MM.1S (cell line): ENCODE data around the gene ANKRD12.

Source experiments
- DNase-seq: peaks from one replicate; pipeline ENCODE4 v3.0.0-alpha.2; 2015
- H2AFZ ChIP-seq: fragments of 300-600 bp; sonication (generic); 2 replicates; pipeline ENCODE4 v1.6.0; 2016; ENCODE audit warnings: antibody characterized with exemption, low read length
- H3F3A ChIP-seq: fragments of 300-600 bp; sonication (generic); 2 replicates; pipeline ENCODE4 v1.6.1; 2016; ENCODE audit warnings: mild to moderate bottlenecking, antibody characterized with exemption, low read length, moderate library complexity, mixed read lengths; ENCODE audit not compliant: insufficient read depth
- H3K27ac ChIP-seq: fragments of 300-600 bp; sonication (generic); 2 replicates; pipeline ENCODE4 v1.5.1; 2016; ENCODE audit warnings: mild to moderate bottlenecking, low read length
- H3K27me3 ChIP-seq: fragments of 300-600 bp; sonication (generic); replicated peaks from 2 replicates; pipeline ENCODE4 v1.6.0; 2016; ENCODE audit warnings: low read length; ENCODE audit not compliant: insufficient read depth
- H3K36me3 ChIP-seq: fragments of 300-600 bp; sonication (generic); replicated peaks from 2 replicates; pipeline ENCODE4 v1.6.1; 2016; ENCODE audit warnings: mild to moderate bottlenecking, low read length, mixed read lengths; ENCODE audit not compliant: insufficient read depth
- H3K4me1 ChIP-seq: fragments of 300-600 bp; sonication (generic); 2 replicates; pipeline ENCODE4 v1.6.1; 2016; ENCODE audit warnings: low read length, mixed read lengths
- H3K4me2 ChIP-seq: fragments of 300-600 bp; sonication (generic); 2 replicates; pipeline ENCODE4 v1.6.0; 2016; ENCODE audit warnings: low read depth, low read length
- H3K4me3 ChIP-seq: fragments of 300-600 bp; sonication (generic); 2 replicates; pipeline ENCODE4 v1.5.1; 2016; ENCODE audit warnings: low read length, mixed read lengths
- H3K79me2 ChIP-seq: fragments of 300-600 bp; sonication (generic); 2 replicates; pipeline ENCODE4 v1.6.1; 2016; ENCODE audit warnings: mixed run types, low read length, mixed read lengths
- H3K9ac ChIP-seq: fragments of 300-600 bp; sonication (generic); 2 replicates; pipeline ENCODE4 v1.6.1; 2016; ENCODE audit warnings: low read length, mixed read lengths
- H3K9me2 ChIP-seq: fragments of 300-600 bp; sonication (generic); replicated peaks from 2 replicates; pipeline ENCODE4 v1.6.1; 2016; ENCODE audit warnings: mild to moderate bottlenecking, low read length, mixed read lengths; ENCODE audit not compliant: insufficient read depth
- H3K9me3 ChIP-seq: fragments of 300-600 bp; sonication (generic); replicated peaks from 2 replicates; pipeline ENCODE4 v1.6.1; 2016; ENCODE audit warnings: mild to moderate bottlenecking, low read length, mixed read lengths; ENCODE audit not compliant: insufficient read depth
- H4K20me1 ChIP-seq: fragments of 300-600 bp; sonication (generic); 2 replicates; pipeline ENCODE4 v1.6.1; 2016; ENCODE audit warnings: mild to moderate bottlenecking, low read length, moderate library complexity, mixed read lengths; ENCODE audit not compliant: insufficient read depth
- EZH2 ChIP-seq: fragments of 300-600 bp; sonication (generic); optimal IDR thresholded peaks from 2 replicates; pipeline ENCODE3; 2017; ENCODE audit warnings: low read depth, mild to moderate bottlenecking, antibody characterized with exemption, low read length, mixed read lengths
- EZH2phosphoT487 ChIP-seq: fragments of 300-600 bp; sonication (generic); IDR thresholded peaks from 2 replicates; pipeline ENCODE4 v1.6.1; 2018; ENCODE audit warnings: antibody characterized with exemption, low read length
- TF ChIP-seq, protein P1 (sequence below): fragments of 300-600 bp; sonication (generic); IDR thresholded peaks from 2 replicates; pipeline ENCODE4 v1.5.1; 2016; ENCODE audit warnings: antibody characterized with exemption, low read length, mixed read lengths

ANKRD12 gene

GRCh38 chr18:9210966-9211365, 74.4 kb downstream of the ANKRD12 start:
- TF ChIP-seq EZH2phosphoT487 (no peak), EZH2 (no peak)
- TF ChIP-seq, protein P1, sequence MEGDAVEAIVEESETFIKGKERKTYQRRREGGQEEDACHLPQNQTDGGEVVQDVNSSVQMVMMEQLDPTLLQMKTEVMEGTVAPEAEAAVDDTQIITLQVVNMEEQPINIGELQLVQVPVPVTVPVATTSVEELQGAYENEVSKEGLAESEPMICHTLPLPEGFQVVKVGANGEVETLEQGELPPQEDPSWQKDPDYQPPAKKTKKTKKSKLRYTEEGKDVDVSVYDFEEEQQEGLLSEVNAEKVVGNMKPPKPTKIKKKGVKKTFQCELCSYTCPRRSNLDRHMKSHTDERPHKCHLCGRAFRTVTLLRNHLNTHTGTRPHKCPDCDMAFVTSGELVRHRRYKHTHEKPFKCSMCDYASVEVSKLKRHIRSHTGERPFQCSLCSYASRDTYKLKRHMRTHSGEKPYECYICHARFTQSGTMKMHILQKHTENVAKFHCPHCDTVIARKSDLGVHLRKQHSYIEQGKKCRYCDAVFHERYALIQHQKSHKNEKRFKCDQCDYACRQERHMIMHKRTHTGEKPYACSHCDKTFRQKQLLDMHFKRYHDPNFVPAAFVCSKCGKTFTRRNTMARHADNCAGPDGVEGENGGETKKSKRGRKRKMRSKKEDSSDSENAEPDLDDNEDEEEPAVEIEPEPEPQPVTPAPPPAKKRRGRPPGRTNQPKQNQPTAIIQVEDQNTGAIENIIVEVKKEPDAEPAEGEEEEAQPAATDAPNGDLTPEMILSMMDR, result no peak

GRCh38 chr18:9211955-9212354, 75.4 kb downstream of the ANKRD12 start:
- Histone ChIP-seq H3K9ac (no peak overlapping the region), H3K79me2 (peaks cover 100% of the 10 kb centered on the region), H3K36me3 (peaks cover 39% of the 10 kb centered on the region), H3K27ac (no peak overlapping the region), H4K20me1 (peaks cover 28% of the 10 kb centered on the region), H2AFZ (no peak overlapping the region), H3K4me3 (no peak overlapping the region), H3K27me3 (no peaks in the 10 kb centered on the region), H3F3A (peaks cover 74% of the 10 kb centered on the region), H3K4me1 (peaks cover 25% of the 10 kb centered on the region), H3K4me2 (no peak overlapping the region), H3K9me3 (no peaks in the 10 kb centered on the region), H3K9me2 (no peaks in the 10 kb centered on the region)
- DNase-seq, result no peak
- TF ChIP-seq, protein P1, result no peak
- TF ChIP-seq EZH2 (no peak), EZH2phosphoT487 (no peak)

More at GRCh38 chr18:9210966-9211365, 74.4 kb downstream of the ANKRD12 start:
- Histone ChIP-seq H2AFZ (no peak overlapping the region), H3K27me3 (no peaks in the 10 kb centered on the region), H3K4me2 (no peak overlapping the region), H3K27ac (no peak overlapping the region), H3K79me2 (peaks cover 100% of the 10 kb centered on the region), H3F3A (peaks cover 68% of the 10 kb centered on the region), H3K9me2 (no peaks in the 10 kb centered on the region), H3K4me3 (no peak overlapping the region), H3K9ac (no peak overlapping the region), H3K4me1 (peaks cover 25% of the 10 kb centered on the region), H3K9me3 (no peaks in the 10 kb centered on the region), H3K36me3 (peaks cover 29% of the 10 kb centered on the region), H4K20me1 (peaks cover 30% of the 10 kb centered on the region)
- no peak for DNase-seq

GRCh38 chr18:9215221-9215933, 78.8 kb downstream of the ANKRD12 start:
- H3K9me2 ChIP-seq, result no peaks in the 10 kb centered on the region
- TF ChIP-seq, protein P1, result no peak
- TF ChIP-seq EZH2phosphoT487 (no peak), EZH2 (no peak)
- H3K79me2 ChIP-seq, result peaks cover 100% of the 10 kb centered on the region
- H3K4me3 ChIP-seq, result no peak overlapping the region
- no peaks in the 10 kb centered on the region for H3K27me3 ChIP-seq
- peaks cover 67% of the 10 kb centered on the region for H3F3A ChIP-seq
- no peaks in the 10 kb centered on the region for H3K9me3 ChIP-seq
- H2AFZ ChIP-seq, result no peak overlapping the region
- DNase-seq, result no peak
- peaks cover 36% of the 10 kb centered on the region for H4K20me1 ChIP-seq
- H3K4me2 ChIP-seq, result no peak overlapping the region
- no peak overlapping the region for H3K27ac ChIP-seq
- 0 out of 2 replicates have a peak, but pooled peaks cover 7% of the 10 kb centered on the region for H3K4me1 ChIP-seq
- peaks cover 54% of the 10 kb centered on the region for H3K36me3 ChIP-seq
- no peak overlapping the region for H3K9ac ChIP-seq
